ENCODE results near the gene ERGIC2.
"Not testable (repeated sequence)": the region's sequence is repeated elsewhere in the genome, so short reads cannot be mapped to it uniquely, and the experiment has no call there.

ERGIC2 gene

DNA sequence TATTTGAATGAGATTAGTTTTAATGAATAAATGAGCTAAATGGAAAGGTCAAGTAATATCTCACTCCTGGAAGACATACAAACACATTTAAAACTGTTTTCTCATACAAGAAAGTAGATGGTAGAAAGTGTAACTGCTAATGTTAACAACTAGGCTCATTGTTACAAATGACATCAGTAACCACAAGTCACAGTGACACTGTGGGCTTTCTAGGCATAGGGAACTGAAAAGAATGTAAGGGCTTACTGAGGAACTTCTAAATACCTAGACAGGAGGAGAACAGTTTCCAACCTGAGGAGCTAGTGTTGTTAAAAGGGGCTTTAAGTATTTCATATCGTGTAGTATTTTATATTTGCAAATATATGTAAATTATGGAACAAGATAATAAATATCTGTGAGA, 17.5 kb upstream of the ERGIC2 start:
- DNase-seq (ENCODE audit: low read depth): no peak
- TF ChIP-seq, protein P1, sequence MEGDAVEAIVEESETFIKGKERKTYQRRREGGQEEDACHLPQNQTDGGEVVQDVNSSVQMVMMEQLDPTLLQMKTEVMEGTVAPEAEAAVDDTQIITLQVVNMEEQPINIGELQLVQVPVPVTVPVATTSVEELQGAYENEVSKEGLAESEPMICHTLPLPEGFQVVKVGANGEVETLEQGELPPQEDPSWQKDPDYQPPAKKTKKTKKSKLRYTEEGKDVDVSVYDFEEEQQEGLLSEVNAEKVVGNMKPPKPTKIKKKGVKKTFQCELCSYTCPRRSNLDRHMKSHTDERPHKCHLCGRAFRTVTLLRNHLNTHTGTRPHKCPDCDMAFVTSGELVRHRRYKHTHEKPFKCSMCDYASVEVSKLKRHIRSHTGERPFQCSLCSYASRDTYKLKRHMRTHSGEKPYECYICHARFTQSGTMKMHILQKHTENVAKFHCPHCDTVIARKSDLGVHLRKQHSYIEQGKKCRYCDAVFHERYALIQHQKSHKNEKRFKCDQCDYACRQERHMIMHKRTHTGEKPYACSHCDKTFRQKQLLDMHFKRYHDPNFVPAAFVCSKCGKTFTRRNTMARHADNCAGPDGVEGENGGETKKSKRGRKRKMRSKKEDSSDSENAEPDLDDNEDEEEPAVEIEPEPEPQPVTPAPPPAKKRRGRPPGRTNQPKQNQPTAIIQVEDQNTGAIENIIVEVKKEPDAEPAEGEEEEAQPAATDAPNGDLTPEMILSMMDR (conservative IDR thresholded peaks at IDR 0.05; ENCODE audit: low read depth, low read length): no peak

DNA sequence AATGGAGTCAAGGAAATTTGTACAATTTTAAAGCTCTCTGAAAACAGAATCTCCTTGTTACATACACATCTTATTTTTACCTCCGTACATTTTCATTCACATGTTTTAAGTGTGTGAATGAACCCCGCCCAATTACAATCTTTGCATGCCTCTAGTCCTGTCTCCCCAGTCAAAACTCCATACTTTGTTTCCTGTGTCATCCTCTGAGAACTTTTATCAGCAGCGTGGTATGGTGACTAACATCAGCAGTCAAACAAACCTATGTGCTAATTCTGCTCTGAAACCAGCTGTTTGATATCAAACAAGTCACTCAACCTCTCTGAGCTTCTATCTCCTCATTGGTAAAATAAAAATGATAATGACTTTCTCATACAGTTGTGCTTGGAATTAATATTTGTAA, 15.8 kb upstream of the ERGIC2 start:
- DNase-seq (ENCODE audit: low read depth): peak; percentile 35
- TF ChIP-seq, protein P1 (conservative IDR thresholded peaks at IDR 0.05; ENCODE audit: low read depth, low read length): no peak
- no peak overlapping the region for H3K4me3 ChIP-seq (ENCODE audit: low read depth, low read length)

More for the DNA sequence above, 17.5 kb upstream of the ERGIC2 start:
- no peak overlapping the region for H3K4me3 ChIP-seq (ENCODE audit: low read depth, low read length)

DNA sequence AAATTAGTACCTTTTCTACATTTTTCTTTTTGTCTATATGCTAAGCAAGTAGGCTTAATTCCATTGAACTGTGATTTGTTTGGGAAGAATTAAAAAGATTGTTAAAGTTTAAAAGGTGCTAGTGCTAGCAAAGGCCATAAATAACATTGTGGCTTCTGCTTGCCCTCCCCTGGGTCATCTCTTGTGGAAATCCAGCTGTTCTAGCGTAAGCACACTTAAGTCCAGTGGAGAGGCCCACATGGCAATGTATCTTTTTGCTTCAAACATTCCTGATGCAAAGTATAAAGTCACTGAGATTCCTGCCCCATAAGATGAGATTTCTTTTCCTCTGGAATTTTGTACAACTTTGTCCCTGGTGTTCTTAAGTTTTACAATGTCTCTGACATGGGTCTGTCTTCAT, 14.4 kb upstream of the ERGIC2 start:
- no peak for DNase-seq (ENCODE audit: low read depth)
- TF ChIP-seq, protein P1 (conservative IDR thresholded peaks at IDR 0.05; ENCODE audit: low read depth, low read length): no peak
- no peak overlapping the region for H3K4me3 ChIP-seq (ENCODE audit: low read depth, low read length)

DNA sequence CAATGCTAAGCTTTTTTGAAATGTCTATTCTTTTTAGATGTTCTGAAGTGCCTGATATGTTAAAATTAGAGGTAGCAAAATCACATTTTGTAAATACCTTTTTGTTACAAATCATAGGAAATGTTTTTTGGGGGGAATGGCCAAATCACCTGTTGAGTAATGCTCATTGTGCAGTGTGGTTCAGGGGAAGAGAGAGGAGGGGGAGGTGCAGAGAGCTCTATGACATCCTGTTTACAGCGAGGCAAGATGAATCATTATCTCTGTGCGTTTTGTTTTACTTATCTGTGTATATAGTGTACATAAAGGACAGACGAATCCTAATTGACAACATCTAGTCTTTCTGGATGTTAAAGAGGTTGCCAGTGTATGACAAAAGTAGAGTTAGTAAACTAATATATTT, 9.4 kb upstream of the ERGIC2 start:
- not testable (repeated sequence) for H3K4me3 ChIP-seq (ENCODE audit: low read depth, low read length)
- peak; percentile 26 for DNase-seq (ENCODE audit: low read depth)

DNA sequence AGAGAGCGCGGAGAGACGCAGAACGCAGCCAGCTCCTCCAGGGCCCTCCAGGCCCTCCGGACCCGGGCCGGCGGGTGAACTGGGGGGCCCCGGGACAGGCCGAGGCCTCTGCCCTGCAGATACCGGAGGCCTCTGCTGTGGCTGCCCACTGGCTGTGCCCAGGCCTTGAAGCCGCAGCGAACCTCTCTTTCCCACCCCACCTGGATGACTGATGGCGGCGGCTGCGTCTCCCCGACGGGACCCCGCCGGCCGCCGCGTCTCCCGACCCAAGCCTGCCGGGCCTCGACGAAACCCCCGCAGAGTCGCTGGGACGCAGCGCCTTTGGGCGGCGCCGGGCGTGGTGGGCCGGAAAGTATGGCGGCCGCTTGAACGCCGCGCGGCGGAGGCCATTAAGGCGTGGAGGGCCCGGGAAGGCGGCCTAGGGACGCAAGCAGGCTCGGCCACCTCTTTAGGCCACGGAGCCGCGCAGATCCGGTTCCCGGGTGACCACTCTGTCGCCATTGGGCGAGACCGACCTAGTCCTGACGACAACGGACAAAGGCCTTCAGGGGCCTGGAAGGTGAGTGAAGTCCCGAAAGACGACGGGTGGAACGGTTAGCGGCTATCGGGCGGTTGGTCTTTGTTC, 8.4 kb upstream of the ERGIC2 start:
- TF ChIP-seq, protein P1 (conservative IDR thresholded peaks at IDR 0.05; ENCODE audit: low read depth, low read length): no peak
- DNase-seq (ENCODE audit: low read depth): no peak
- H3K4me3 ChIP-seq (ENCODE audit: low read depth, low read length): no peak overlapping the region

DNA sequence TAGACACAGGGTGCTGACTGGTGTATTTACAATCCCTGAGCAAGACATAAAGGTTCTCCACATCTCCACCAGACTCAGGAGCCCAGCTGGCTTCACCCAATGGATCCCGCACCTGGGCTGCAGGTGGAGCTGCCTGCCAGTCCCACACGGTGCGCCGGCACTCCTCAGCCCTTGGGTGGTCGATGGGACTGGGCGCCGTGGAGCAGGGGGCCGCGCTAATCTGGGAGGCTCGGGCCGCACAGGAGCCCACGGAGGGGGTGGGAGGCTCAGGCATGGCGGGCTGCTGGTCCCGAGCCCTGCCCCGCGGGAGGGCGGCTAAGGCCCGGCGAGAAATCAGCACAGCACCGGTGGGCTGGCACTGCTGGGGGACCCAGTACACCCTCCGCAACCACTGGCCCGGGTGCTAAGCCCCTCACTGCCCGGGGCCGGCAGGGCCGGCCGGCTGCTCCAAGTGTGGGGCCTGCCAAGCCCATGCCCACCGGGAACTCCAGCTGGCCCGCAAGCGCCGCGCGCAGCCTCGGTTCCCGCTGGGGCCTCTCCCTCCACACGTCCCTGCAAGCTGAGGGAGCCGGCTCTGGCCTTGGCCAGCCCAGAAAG, 5.2 kb upstream of the ERGIC2 start:
- H3K4me3 ChIP-seq (ENCODE audit: low read depth, low read length); DNase-seq (ENCODE audit: low read depth): not testable (repeated sequence)

DNA sequence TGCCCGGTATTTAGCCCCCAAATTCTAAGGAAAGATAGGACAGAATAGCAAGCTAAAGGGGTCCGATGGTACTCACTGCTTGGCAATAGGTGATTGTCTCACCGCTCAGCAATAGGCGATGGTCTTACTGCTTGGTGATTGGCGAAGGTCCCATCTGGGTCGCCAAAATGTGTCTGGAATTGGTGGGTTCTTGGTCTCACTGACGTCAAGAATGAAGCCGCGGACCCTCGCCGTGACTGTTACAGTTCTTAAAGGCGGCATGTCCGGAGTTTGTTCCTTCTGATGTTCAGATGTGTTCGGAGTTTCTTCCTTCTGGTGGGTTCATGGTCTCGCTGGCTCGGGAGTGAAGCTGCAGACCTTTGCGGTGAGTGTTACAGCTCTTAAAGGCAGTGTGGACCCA, 4.2 kb upstream of the ERGIC2 start:
- not testable (repeated sequence) for H3K4me3 ChIP-seq (ENCODE audit: low read depth, low read length); DNase-seq (ENCODE audit: low read depth)

DNA sequence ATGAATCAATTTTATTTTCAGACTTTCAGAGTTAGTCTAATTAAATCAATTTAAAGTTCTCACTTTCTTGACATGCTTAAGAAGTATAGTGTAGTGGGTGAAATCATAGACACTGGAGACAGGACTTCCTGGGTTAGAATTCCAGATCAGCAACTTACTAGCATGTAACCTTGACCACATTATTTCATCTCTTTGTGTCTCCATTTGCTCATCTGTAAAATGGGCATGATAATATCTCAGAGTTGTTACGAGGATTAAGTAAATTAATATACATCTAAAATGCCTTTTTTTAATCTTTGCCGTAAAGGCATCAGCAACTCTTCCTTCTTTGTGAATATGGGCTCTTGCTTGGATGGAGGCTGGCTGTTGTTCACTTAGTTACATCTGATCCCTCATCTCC, 1.3 kb upstream of the ERGIC2 start:
- no peak overlapping the region for H3K4me3 ChIP-seq (ENCODE audit: low read depth, low read length)
- TF ChIP-seq, protein P1 (conservative IDR thresholded peaks at IDR 0.05; ENCODE audit: low read depth, low read length): no peak
- no peak for DNase-seq (ENCODE audit: low read depth)
